Dedifferentiated amniotic fluid mesenchymal stem cell (primary cell): ENCODE results near the gene C2CD3.
"Not testable (repeated sequence)": the region's sequence is repeated elsewhere in the genome, so short reads cannot be mapped to it uniquely, and the experiment has no call there.

Experiments used
- DNase-seq: peaks from one replicate; pipeline ENCODE4 v3.0.0-alpha.2; 2016; ENCODE audit errors: extremely low spot score

C2CD3 gene

DNA sequence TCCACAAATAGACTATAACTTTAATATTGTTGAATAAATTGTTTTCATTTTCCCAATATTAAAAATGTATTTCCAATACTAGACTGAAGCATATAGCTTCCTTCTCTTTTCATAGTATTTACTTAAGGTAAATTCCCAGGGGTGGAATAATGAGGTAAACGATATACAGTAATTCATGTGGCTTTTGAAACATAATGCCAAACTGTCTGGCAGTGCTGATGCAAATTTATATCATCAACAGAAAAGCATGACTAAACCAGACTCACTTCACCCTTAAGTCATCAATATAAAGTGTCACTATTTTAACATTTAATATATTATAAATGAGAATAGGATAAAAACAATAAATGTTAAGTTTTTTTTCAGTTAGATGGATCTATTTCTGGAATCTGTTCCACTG, 13.6 kb downstream of the C2CD3 start:
- DNase-seq = no peak

DNA sequence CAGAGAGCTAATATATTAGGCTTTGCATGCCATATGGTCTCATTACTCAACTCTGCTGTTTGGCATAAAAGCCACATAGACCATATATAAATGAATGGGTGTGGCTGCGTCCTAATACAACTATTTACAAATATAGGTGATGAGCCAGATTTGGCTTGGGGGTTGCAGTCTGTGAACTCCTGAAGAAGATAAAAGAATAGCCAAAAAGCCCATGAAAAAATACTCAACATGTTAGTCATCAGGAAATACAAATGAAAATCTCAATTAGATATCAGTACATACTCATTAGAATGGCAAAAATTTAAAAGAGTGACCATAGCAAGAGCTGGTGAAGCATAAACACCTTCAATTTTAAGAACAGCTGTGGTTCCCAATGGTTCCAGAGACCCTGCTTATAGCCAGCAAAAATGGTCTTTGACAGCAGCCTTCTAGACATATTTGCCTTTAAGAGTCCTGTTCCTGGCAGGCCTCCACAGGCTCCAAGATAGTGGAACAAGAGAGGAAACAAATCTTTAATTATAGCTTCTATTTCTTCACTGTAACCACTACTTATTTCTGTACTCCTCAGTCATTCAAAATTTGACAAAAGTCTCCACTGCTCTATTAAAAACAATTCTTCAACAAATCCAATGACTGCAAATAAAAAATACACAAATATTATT, 16.1 kb downstream of the C2CD3 start:
- no peak for DNase-seq

- no peak for DNase-seq
Measured at GRCh38 chr11:74153224-74153623, 17.6 kb downstream of the C2CD3 start.

- DNase-seq = peak; percentile 63
Measured at GRCh38 chr11:74147199-74147929, 23.4 kb downstream of the C2CD3 start.

DNA sequence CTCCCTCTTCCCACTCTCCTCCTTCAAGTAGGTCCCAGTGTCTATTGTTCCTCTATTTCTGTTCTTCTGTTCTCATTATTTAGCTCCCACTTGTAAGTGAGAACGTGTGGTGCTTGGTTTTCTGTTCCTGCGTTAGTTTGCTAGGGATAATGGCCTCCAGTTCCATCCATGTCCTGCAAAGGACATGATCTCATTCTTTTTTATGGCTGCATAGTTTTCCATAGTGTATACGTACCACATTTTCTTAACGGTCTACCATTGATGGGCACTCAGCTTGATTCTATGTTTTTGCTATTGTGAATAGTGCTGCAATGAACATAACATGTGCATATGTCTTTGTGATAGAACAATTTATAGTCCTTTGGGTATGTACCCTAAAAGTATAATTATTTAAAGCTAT, 26.2 kb downstream of the C2CD3 start:
- no peak for DNase-seq

GRCh38 chr11:74142624-74143023, 28.2 kb downstream of the C2CD3 start:
- DNase-seq = no peak

GRCh38 chr11:74141908-74142307, 28.9 kb downstream of the C2CD3 start:
- no peak for DNase-seq

DNA sequence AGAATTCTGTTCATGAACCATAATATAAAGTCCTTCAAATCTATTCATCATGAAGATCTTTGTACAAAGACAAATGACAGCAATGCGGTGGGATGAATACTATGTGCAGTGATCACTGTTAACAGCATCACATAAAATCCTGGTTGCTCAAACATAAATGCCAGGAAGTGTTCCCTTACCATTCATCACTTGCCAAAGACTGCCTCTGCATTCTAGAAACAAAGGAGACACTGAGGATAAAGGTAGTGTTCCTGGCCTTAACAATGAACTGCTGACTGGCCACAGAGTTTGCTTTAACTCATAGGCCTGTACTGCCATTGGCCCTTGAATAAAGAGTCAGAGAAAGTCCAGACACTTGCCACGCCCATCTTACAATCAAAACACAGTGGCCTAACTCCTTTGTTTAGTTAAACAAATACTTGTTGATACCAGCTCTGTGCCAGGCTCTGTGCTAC, 29.5 kb downstream of the C2CD3 start:
- DNase-seq = no peak

DNA sequence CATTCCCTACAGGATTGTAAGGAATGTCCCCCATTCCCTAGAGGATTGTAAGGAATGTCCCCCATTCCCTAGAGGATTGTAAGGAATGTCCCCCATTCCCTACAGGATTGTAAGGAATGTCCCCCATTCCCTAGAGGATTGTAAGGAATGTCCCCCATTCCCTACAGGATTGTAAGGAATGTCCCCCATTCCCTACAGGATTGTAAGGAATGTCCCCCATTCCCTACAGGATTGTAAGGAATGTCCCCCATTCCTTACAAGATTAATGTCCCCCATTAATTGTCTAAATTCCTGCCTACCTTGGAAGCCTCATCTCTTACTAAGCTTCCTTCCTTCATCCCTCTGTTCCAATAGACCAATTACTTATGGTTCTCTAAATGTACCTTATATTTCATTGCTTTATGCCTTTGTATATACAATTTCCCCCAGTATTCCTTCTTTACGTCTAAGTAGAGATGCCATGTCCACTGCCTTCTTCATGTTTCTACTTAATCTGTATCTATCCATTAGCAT, 30.8 kb downstream of the C2CD3 start:
- not testable (repeated sequence) for DNase-seq

GRCh38 chr11:74139151-74139918, 31.5 kb downstream of the C2CD3 start:
- DNase-seq = no peak

DNA sequence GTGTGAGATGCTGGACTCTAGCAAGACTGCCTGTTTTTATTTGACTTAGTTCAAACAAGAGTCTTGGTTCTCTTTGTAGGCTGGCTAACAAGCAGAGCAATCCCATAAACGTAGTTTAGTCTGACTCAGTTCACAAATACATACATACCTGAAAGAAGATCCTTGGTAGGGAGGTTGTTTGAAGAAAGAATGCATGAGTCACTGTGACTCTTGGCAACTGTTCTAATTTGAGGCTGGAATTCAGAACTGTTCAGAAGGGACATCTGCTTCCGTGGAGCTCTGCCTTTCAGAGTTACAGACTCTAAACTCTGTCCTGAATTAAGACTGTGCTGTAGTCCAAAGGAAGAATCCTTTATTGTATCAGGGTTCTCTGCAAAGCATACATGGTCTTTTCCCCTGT, 32.2 kb downstream of the C2CD3 start:
- peak; percentile 90 for DNase-seq

GRCh38 chr11:74138021-74138420, 32.8 kb downstream of the C2CD3 start:
- no peak for DNase-seq

GRCh38 chr11:74135127-74135840, 35.5 kb downstream of the C2CD3 start:
- DNase-seq = no peak

- DNase-seq = no peak
Measured at GRCh38 chr11:74134661-74135060, 36.1 kb downstream of the C2CD3 start.

GRCh38 chr11:74133436-74133835, 37.4 kb downstream of the C2CD3 start:
- DNase-seq = no peak

DNA sequence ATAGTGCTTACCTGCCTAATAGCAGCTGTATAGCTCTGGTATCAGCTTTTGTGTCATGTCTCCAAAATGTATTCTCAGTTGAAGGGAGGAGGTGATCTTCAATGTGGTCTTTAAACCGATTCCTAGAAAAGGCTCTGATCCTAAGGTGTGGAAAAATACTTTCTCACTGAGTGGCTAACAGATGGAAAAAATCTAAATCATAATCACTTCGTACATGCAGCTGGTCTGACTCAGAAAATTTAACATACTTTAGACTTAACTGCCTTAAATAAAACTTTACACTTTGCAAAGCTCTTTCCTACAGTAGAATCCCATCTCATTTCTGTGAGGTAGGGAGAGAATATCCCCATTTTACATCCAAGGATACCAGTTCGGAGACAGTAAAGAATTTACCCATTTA, 38.0 kb downstream of the C2CD3 start:
- DNase-seq = no peak

DNA sequence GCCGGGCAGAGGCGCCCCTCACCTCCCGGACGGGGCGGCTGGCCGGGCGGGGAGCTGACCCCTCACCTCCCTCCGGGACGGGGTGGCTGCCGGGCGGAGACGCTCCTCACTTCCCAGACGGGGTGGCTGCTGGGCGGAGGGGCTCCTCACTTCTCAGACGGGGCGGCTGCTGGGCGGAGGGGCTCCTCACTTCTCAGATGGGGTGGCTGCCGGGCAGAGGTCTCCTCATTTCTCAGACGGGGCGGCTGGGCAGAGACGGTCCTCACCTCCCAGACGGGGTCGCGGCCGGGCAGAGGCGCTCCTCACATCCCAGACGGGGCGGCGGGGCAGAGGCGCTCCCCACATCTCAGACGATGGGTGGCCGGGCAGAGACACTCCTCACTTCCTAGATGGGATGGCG, 41.7 kb downstream of the C2CD3 start:
- DNase-seq = not testable (repeated sequence)

GRCh38 chr11:74123008-74123448, 47.8 kb downstream of the C2CD3 start:
- DNase-seq = no peak

DNA sequence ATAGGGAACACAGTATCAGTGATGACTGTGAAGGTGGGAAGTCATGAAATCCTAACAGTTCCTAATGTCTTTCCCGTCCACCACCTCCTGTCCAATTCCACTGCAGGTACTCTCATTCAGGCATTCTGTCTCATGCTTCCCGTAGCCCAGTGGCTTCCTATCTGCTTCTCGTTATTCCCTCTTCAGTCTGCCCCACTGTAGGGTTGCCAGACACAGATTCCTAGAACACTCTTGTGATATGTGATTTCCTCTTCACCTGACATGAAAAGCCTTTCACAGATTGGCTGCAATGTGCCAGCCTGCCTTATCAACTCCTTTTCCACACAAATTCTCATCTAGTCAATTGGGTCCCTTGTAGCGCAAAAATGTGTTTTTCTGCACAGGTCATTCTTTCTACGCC, 49.0 kb downstream of the C2CD3 start:
- DNase-seq = no peak

DNA sequence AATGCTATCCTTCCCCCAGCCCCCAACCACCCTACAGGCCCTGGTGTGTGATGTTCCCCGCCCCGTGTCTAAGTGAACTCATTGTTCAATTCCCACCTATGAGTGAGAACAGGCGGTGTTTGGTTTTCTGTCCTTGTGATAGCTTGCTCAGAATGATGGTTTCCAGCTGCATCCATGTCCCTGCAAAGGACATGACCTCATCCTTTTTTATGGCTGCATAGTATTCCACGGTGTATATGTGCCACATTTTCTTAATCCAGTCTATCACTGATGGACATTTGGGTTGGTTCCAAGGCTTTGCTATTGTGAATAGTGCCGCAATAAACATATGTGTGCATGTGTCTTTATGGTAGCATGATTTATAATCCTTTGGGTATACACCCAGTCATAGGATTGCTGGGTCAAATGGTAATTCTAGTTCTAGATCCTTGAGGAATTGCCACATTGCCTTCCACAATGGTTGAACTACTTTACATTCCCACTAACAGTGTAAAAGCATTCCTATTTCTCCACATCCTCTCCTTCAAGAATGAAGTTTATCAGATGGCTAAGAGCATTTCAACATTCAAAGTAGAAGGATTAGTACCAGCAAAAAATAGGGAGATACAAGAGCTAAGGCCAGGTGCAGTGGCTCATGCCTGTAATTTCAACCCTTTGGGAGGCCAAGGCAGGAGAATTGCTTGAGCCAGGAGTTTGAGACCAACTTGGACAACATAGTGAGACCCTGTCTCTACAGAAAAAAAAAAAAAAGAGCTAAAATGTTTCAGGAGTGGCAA, 50.4 kb downstream of the C2CD3 start:
- not testable (repeated sequence) for DNase-seq

DNA sequence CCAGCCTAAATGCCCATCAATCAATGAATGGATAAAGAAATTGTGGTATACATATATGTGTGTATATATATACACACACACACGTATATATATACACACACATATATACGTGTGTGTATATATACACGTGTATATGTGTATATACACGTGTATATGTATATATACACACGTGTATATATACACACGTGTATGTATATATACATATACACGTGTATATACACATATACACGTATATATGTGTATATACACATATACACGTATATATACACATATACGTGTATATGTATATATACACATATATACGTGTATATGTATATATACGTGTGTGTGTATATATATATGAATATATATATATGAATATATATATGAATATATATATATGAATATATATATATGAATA, 54.1 kb downstream of the C2CD3 start:
- no peak for DNase-seq
